SKM-1 treated with dmso at 0.1 percent for 144 hours (cell line): ENCODE measurements around the gene HNRNPA2B1.
A peak's percentile ranks its signal among the peaks of the same experiment; 100 is the strongest.
"Not testable (repeated sequence)": the region's sequence is repeated elsewhere in the genome, so short reads cannot be mapped to it uniquely, and the experiment has no call there.

ENCODE experiments used
- DNase-seq: peaks from one replicate; lab custom pipeline; 2025; ENCODE audit not compliant: unreplicated experiment; lab: John Stamatoyannopoulos, UW

Gene HNRNPA2B1

GRCh38 chr7:26198133-26198780, 2.3 kb downstream of the HNRNPA2B1 start:
- DNase-seq = no peak

GRCh38 chr7:26197153-26198115, 3.1 kb downstream of the HNRNPA2B1 start:
- peak; percentile 84 for DNase-seq

- DNase-seq = no peak
These were observed 4.5 kb downstream of the HNRNPA2B1 start for GRCh38 chr7:26195867-26196657.

- DNase-seq = no peak
These were observed 5.4 kb downstream of the HNRNPA2B1 start for GRCh38 chr7:26195182-26195581.

GRCh38 chr7:26194764-26195163, 5.8 kb downstream of the HNRNPA2B1 start:
- DNase-seq = not testable (repeated sequence)

GRCh38 chr7:26193432-26194207, 6.9 kb downstream of the HNRNPA2B1 start:
- DNase-seq = no peak

GRCh38 chr7:26192485-26193087, 8.0 kb downstream of the HNRNPA2B1 start:
- no peak for DNase-seq

- DNase-seq = no peak
These were observed 8.5 kb downstream of the HNRNPA2B1 start for GRCh38 chr7:26191974-26192479.

GRCh38 chr7:26191233-26191973, 9.1 kb downstream of the HNRNPA2B1 start:
- DNase-seq = no peak

- no peak for DNase-seq
These were observed 10.1 kb downstream of the HNRNPA2B1 start for GRCh38 chr7:26190417-26190869.

- no peak for DNase-seq
These were observed 10.8 kb downstream of the HNRNPA2B1 start for GRCh38 chr7:26189697-26190096.

GRCh38 chr7:26188957-26189541, 11.5 kb downstream of the HNRNPA2B1 start:
- no peak for DNase-seq

- no peak for DNase-seq
These were observed 12.2 kb downstream of the HNRNPA2B1 start for GRCh38 chr7:26188206-26188956.

- DNase-seq = no peak
These were observed 13.0 kb downstream of the HNRNPA2B1 start for GRCh38 chr7:26187380-26188205.

GRCh38 chr7:26186364-26187311, 13.9 kb downstream of the HNRNPA2B1 start:
- DNase-seq = no peak

GRCh38 chr7:26185844-26186180, 14.7 kb downstream of the HNRNPA2B1 start:
- no peak for DNase-seq
